GM21737 (cell line): Measurements from ENCODE around the gene CDC42BPG.

ENCODE experiments used
- ATAC-seq: cut with Tn5 transposase; IDR thresholded peaks from one replicate; pipeline ENCODE4 v1.9.1; 2021; ENCODE audit warnings: mild to moderate bottlenecking, moderate library complexity; ENCODE audit not compliant: unreplicated experiment

CDC42BPG gene

GRCh38 chr11:64864473-64865285 is 20.2 kb upstream of the CDC42BPG start:
- peak; percentile 23 for ATAC-seq

GRCh38 chr11:64864135-64864472 is 19.7 kb upstream of the CDC42BPG start:
- no peak for ATAC-seq

GRCh38 chr11:64863391-64864060 is 19.1 kb upstream of the CDC42BPG start:
- ATAC-seq, result no peak

- ATAC-seq, result no peak
Observed at GRCh38 chr11:64862987-64863390, 18.5 kb upstream of the CDC42BPG start.

GRCh38 chr11:64861227-64861975 is 16.9 kb upstream of the CDC42BPG start:
- ATAC-seq, result no peak

- ATAC-seq, result peak; percentile 66
Observed at GRCh38 chr11:64859542-64860414, 15.3 kb upstream of the CDC42BPG start.

- peak; percentile 19 for ATAC-seq
Observed at GRCh38 chr11:64858467-64859263, 14.2 kb upstream of the CDC42BPG start.

GRCh38 chr11:64857485-64857884 is 13.0 kb upstream of the CDC42BPG start:
- ATAC-seq, result no peak

- ATAC-seq, result no peak
Observed at GRCh38 chr11:64856382-64857227, 12.2 kb upstream of the CDC42BPG start.

- ATAC-seq, result no peak
Observed at GRCh38 chr11:64855596-64856304, 11.3 kb upstream of the CDC42BPG start.

GRCh38 chr11:64854534-64855502 is 10.4 kb upstream of the CDC42BPG start:
- ATAC-seq, result no peak

- ATAC-seq, result no peak
Observed at GRCh38 chr11:64854157-64854533, 9.7 kb upstream of the CDC42BPG start.

GRCh38 chr11:64853709-64854108 is 9.3 kb upstream of the CDC42BPG start:
- ATAC-seq, result no peak

GRCh38 chr11:64852804-64853509 is 8.5 kb upstream of the CDC42BPG start:
- no peak for ATAC-seq

GRCh38 chr11:64851831-64852351 is 7.4 kb upstream of the CDC42BPG start:
- ATAC-seq, result peak; percentile 15

- ATAC-seq, result peak; percentile 54
Observed at GRCh38 chr11:64850979-64851567, 6.6 kb upstream of the CDC42BPG start.
